ENCODE results near the gene RFT1.
"Not testable (repeated sequence)": the region's sequence is repeated elsewhere in the genome, so short reads cannot be mapped to it uniquely, and the experiment has no call there.

RFT1 gene

DNA sequence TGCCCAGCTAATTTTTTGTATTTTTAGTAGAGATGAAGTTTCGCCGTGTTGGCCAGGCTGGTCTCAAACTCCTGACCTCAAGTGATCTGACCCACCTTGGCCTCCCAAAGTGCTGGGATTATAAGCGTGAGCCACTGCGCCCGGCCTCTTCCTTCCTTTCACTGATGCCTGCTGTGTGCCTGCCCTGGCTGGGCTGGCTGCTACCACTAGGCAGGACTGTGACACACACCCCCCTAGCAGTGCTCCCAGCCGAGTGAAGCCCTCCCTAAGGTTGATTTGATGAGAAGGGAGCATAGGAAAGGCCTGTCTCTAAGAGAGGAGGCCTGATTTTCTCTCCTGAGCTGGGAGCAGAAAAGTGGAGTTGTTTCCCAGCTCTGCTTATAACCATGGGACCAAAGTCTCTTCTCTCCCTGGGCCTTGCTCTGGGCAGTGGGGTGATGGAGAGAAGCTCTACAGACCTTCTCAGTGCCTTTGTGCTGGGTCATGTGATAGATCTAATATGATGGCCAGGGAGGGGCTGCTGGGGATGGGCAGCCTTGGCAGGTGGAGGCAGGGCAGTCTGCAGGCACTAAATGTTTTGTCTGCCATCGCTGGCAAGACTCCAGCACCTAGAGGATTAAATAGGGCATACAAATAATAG lies 64.3 kb downstream of the RFT1 start:
- DNase-seq, result peak; percentile 4

DNA sequence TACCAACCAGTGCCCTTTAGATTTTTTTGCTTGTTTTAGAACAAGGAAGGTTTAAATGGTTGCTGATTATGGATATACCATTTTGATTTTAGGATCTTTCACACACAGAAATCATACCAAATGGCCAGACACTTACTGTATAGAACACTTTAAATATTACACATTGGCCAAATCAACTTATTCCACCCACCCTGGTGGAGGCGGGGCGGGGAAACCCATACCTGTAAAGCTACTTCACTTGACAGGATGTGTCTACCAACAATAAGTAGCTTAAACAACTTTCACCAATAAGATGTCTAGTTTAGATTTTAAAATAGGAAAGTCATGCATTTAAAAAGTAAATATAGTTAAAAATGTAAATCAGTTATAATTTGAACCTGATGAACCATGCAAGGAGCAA lies 67.3 kb downstream of the RFT1 start:
- DNase-seq, result no peak

DNA sequence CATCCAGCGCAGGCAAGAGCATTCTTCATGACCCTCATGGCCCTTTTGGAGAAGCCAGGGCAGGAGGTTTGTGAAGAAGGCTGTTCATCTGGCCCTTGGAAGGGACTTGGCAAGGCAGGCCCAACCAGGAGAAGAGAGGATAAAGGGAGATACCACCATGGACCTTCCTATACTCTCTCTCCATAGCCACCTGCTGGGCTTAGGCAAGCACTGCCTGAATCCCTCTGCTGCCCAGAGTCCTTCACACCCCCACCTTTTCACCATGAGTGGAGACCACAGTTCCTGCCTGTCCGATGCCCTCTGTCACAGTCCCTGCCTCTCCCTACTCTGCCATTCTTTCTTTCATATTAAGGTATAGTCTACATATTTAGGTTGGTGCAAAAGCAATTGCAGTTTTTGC lies 73.8 kb downstream of the RFT1 start:
- DNase-seq, result no peak

DNA sequence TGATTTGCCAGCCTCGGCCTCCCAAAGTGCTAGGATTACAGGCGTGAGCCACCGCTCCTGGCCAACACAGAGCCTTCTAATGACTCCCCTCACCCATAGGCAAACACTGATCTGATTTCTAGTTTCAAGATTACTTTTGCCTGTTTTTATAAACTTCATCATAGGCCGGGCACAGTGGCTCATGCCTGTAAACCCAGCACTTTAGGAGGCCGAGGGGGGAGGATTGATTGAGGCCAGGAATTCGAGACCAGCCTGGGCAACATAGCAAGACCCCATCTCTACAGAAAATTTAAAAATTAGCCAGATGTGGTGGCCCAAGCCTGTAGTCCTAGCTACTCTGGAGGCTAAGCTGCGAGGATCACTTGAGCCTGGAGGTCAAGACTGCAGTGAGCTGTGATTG lies 76.0 kb downstream of the RFT1 start:
- not testable (repeated sequence) for DNase-seq

DNA sequence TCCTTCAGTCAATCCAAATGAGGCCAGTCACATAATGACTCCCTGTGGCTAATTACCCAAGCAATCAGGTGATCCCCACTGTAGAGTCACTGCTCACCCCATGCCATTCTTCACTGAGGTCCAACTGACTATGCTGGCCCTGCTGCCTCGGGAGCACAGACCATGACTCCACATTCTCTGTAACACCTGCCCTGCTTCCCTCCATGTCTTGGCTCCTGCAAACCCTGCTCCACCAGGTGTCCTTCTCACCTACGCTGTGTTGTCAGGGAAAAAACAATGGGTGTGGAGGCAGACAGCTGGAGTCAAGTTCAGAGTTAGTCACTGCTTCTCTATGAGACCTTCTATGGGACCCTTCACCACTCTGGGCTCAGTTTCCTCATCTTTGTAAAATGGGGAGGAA lies 78.3 kb downstream of the RFT1 start:
- no peak for DNase-seq

DNA sequence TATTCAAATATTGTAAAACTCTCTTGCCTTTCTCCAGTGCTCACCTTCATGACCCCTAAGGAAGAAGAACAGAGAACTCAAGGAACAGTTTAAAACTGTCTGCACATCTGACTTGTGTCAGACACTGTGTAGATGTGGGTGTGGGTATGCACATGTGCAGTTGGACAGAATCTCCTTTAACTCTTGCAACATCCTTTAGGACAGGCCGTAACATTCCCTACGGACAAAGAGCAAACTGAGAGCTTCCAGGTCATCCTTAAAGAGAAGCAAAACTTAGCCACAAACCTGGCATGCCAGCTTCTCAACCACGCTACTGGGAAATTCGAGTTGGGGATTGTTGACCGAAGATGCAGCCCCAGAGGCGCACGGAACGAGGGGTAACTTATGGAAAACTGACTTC lies 80.2 kb downstream of the RFT1 start:
- no peak for DNase-seq

DNA sequence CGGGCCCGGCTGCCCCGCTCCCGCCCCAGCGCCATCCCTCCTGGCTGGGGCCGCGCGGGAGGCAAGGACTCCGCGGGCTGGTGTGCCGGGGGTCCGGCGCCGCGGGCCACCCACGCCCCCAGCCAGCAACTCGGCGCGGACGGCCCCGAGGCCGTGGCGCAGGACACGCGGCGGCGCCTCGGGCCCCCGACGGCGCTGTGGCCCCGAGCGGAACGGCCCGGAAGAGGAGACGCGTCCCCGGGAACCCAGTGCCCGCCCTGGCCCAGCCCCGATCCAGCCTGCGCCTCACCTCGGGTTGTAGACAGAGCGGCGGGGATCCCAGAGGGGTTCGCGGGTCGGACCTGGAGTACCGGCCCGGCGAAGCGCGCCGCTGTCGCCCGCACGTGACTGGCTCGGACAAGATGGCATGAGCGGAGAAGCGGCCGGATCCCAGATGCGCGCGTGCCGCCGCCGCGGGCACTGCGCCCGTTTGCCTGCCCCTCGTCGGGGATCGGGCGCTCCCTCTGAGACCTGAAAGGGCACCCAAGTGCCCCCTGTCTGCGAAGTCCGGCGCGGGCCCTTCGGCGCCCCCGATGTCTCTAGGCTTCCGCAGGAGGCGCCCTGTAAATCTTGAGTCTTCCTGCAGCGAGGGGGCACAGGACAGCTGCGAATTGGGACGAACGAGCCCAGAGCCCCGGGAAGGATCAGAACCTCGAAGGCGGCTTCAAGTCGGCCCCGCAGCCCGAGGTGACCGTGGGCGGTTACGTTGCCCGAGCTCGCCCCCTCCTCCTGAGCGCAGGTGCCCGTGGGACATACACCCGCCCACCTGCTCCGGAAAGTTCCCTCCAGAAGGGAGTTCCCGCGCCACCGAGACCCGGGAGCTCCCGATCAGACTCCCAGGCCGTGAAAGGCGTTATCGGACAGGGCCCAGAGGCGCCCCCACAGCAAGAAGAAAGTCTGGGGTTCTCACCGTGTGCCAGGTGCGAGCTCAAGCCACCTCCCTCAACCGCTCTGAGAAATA lies 83.8 kb downstream of the RFT1 start:
- no peak for DNase-seq

DNA sequence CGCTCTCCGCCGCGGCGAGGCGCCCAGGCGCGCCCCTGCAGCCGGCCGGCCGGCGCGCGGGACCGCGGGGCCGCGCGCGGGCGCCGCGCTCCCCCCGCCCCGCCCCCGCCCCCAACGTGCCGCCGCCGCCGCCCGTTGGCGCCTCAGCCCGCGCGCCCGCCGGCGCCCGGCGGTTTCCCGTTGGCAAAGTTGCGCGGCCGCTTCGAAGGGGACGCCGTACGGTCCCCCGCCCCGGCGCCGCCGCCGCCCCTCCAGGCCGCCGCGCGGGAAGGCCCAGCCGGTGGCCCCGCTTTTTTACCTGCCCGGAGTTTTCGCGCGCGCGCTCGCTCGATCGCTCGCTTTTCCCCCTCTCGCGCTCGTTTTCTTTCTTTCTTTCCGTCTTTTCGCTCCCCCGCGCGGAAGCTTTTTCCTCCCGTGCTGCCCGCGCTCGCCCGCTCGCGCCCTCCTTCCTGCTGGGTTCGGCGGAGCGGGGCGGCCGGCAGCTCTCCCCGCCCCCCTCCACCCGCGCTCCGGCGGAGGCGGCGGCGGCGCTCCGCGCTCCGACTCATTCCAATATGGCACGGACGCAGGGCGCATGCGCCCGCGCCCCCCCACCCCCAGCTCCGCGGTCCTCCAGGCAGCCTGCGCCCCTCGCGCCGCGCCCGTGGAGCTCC lies 84.6 kb downstream of the RFT1 start, which contains the start of gene SFMBT1:
Gene SFMBT1, minus strand, starts transcription at position 556 of the 653 bp plus-strand sequence. CDS start 76,945 bp downstream, outside the sequence.
- DNase-seq, result no peak

DNA sequence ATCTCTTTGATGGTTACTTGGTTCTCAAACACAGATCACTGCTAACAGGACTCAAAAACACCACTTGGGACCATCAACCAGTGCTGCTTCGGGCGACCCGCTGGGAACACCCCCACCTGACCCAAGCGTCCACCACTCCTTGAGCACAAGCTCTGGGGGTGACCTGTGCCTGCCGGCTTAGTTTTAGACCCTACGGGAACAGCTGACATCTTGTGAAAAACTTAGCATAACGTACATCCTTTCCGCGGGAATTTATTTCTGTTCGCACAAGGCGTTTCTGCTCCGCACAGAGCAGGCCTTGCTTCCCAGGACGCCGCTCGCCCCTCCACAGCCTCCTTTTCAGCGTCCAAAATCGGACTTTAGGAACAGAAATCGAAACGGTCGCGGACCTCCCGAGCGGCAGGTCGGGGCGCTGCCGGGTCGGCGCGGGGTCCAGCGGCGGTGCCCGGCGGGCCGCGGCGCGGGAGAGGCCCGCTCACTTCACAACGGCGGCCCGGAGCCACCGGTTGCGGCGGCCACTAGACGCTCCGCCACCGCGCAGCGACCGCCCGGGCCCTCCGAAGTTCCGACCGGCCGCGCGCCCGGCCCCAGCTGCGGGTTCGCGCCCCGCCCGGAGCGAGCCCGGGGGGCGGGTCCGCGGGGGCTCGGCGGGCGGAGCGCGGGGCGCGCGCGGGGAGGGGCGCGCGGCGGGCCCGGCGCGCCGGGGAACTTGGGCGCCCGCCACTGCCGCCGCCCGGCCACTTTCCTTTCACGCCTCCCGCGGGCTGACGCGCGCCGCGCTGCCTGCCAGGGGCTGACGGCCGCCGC lies 85.3 kb downstream of the RFT1 start:
- no peak for DNase-seq

DNA sequence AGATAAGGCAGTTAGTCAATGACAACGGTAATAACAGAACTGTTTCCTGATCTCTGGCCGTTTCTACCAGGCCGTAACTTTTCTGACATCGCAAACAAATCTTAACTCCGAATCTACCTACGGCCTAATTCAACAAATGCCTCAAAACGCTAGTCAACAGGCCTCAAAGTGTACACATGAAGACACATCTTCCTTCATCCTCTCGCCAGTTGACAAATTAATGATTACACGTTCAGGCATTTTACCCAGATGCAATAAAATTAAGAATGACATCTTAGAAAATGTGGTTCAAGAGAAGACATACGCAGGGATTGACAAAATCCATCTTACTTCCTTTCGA lies 85.9 kb downstream of the RFT1 start:
- no peak for DNase-seq

DNA sequence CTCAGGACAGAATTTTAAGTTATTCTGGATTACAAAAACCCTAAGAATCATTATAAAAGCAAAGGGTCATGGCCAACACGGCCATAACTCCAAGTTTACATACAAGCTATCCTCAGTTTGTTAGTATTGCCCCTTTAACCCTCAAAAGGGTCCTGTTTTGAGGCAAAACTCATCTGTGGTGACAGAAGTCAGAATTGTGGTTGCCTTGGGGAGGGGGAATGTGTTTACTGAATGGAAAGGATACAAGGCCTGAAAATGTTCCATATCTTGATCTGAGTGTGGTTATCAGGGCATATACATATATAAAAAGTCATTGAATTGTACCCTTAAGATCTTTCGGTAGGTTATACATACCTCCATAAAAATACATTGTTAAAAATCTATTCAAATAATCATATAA lies 86.5 kb downstream of the RFT1 start:
- no peak for DNase-seq

DNA sequence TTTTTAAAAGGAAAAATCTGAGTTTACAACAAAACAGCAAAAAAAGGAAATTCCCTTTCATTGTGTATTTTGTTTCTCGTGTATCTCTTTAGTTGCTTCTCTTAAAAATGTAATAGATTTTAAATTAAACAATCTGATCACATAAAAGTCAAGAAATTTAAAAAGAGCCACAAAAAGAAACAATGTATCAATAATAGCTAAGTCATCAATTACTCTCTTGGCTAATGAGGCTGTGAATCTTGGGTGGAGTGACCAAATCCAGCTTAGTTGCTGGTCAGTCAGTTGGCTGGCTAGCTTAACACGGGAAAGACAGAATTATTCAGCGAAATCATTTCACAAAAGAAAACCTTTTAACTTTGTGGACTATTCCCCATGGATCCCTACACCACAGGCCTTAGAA lies 87.6 kb downstream of the RFT1 start:
- no peak for DNase-seq

DNA sequence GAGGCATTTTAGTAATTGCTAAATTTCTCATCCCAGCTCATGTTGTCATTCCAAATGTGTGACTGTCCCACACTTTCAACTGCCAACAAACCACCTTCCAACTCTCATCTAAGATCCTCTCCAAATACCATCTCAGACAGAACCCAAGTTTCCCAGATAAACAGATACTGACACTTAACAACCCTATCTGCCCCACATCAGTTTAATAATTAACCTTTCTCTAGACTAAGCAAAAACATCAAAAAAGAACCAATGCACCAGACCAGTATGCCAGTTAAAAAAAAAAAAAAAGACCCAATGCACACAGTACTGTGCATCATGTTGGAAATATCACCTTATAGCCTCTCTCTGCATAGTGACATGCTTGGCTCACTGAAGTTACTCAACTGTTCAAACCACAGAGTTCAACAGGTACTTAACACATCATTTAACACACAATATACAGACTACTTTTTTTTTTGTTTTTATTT lies 89.8 kb downstream of the RFT1 start:
- DNase-seq, result no peak

DNA sequence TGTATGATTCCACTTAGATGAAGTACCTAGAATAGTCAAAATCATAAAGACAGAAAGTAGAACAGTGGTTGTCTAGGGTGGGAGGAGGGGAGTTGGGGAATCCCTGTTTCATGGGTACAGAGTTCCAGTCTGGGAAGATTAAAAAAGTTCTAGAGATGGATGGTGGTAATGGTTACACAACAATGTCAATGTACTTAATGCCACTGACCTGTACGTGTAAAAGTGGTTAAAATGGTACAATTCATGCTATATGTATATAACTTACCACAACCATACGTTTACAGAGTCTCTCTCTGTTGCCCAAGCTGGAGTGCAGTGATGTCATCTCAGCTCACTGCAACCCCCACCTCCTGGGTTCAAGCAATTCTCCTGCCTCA lies 90.9 kb downstream of the RFT1 start:
- no peak for DNase-seq

DNA sequence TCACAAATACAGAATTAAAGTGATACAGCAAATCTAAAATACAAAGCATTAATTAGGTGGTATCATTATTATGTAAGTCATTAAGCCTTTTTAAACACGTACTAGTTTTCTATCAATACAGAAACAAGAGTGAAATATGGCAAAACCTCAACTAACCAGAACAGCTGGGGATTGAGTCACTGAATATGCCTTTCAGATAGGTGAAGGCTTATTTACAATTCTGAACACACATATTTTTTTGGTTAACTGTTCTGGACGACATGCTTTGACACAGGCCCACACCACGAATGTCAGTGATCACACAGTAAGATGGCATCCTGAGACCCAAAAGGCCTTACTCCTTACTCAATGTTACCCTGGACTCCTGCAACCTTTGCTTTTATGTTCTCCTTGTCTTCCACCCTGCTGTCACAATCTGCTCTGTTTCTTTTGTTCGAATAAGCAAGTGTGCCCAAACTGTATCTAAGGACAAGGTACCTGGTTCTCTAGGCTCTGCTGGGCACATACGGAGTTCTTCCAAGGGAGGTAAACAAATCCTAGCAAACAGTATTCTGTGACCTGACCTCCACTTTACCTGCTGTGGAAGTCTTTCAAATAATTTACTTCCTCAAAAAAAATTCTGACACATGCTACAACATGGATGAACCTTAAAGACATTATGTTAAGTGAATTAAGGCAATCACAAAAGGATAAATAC lies 91.4 kb downstream of the RFT1 start:
- no peak for DNase-seq

All from DMS153 (cell line).